GM21737 (cell line): ENCODE data around the gene HINFP.
A peak's percentile ranks its signal among the peaks of the same experiment; 100 is the strongest.
"Not testable (repeated sequence)": the region's sequence is repeated elsewhere in the genome, so short reads cannot be mapped to it uniquely, and the experiment has no call there.

ENCODE experiments used
- ATAC-seq: cut with Tn5 transposase; IDR thresholded peaks from one replicate; pipeline ENCODE4 v1.9.1; 2021; ENCODE audit warnings: mild to moderate bottlenecking, moderate library complexity; ENCODE audit not compliant: unreplicated experiment

Gene HINFP

GRCh38 chr11:119154178-119154577, 32.8 kb downstream of the HINFP start:
- ATAC-seq = no peak

- ATAC-seq = no peak
Observed at GRCh38 chr11:119155733-119156492, 34.5 kb downstream of the HINFP start.

DNA sequence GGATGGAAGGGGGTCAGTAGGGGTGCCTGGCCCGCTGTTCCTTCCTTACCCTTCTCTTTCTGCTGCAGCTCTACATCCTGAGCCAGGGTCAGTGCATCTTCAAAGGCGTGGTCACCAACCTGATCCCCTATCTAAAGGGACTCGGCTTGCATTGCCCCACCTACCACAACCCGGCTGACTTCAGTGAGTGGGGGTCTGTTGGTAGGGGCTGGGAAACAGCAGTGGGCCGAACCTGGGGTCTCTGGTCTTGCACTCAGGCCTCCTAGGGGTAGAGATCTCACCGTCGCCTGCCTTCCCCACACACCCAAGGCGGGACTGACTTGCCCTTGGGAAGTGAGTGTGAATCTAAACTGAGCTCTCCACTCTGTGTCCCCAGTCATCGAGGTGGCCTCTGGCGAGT, 35.1 kb downstream of the HINFP start:
- ATAC-seq = no peak

DNA sequence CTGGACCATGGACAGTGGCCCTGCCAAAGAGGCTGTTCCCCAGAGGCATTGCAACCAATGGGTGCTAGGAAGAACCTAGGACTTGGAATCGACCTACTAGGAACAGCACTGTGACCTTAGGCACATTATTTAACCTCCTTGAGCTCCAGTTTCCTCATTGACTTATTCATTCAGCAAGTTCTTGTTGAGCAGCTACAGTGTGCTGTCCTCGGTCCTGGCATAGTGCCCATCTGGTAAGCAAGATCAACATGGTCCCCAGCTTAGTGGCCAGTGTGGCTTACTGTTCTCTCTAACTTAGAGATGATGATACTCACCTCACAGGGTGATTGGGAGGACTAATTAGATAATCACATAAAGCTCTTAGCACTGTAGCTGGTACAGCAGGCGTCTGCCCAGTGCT, 35.7 kb downstream of the HINFP start:
- no peak for ATAC-seq

DNA sequence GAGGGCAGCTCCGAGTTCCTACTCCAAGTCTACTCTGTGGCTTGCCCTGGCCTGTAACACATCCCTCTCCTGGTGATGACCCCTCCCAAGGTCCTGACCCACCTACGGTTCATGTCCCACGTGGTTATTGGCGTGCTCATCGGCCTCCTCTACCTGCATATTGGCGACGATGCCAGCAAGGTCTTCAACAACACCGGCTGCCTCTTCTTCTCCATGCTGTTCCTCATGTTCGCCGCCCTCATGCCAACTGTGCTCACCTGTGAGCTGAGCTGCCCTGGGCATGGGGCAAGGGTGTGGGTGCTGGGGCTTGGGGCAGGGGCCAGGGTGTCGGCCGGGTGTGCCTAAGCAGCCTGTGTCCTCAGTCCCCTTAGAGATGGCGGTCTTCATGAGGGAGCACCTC, 37.1 kb downstream of the HINFP start:
- ATAC-seq = no peak

DNA sequence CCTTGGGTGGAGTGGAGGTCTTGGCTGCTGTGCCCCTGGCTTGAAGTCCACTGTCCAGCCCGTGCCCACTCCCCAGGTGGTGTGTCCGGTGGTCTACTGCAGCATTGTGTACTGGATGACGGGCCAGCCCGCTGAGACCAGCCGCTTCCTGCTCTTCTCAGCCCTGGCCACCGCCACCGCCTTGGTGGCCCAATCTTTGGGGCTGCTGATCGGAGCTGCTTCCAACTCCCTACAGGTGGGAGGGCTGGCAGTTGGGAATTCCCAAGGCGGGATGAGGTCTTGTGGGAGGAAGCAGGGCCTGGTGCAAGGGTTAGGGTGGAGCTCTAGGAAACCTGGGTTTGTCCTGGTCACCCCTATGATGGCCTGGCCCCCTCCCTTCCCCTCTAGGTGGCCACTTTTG, 38.8 kb downstream of the HINFP start:
- ATAC-seq = no peak

- no peak for ATAC-seq
Observed at GRCh38 chr11:119161871-119162270, 40.5 kb downstream of the HINFP start.

DNA sequence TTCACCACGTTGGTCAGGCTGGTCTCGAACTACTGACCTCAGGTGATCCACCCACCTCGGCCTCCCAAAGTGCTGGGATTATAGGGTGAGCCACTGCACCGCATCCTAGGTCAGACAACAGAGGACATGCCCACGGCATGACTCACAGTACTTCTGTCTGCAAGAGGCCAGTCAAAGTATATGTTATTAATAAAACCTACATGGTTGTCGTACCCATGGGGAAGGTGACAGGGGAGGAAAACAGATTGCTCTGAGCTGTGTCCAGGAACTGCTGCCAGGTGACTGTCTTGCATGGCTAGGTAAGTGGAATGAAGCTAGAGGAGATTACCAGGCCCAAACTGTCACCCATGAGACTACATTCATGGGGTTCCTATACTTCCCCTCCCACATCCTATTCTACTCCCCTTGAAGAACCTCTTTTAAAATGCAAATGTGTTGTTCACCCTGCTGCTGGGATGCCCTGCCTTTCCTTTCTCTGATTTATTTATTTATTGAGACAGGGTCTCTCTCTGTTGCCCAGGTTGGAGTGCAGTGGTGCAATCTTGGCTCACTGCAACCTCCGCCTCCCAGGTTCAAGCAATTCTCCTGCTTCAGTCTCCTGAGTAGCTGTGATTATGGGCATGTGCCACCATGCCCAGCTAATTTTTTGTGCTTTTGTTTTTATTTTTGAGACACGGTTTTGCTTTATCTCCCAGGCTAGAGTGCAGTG, 45.1 kb downstream of the HINFP start:
- no peak for ATAC-seq

DNA sequence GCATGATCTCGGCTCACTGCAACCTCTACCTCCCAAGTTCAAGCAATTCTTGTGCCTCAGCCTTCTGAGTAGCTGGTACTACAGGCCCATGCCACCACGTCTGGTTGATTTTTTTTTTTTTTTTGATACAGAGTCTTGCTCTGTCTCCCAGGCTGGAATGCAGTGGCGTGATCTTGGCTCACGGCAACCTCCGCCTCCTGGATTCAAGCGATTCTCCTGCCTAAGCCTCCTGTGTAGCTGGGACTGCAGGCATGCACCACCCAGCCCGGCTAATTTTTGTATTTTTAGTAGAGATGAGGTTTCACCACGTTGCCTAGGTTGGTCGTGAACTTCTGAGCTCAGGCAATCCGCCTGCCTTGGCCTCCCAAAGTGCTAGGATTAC, 45.7 kb downstream of the HINFP start:
- ATAC-seq = not testable (repeated sequence)

GRCh38 chr11:119167933-119168332, 46.6 kb downstream of the HINFP start:
- no peak for ATAC-seq

GRCh38 chr11:119168471-119169281, 47.3 kb downstream of the HINFP start, which contains the start of gene NLRX1:
Gene NLRX1, plus strand, starts transcription at chr11:119168725. Its CDS starts 2,679 bp downstream, at chr11:119171404.
- ATAC-seq = peak; percentile 87

- peak; percentile 24 for ATAC-seq
Observed at GRCh38 chr11:119169282-119169719, 47.9 kb downstream of the HINFP start.

GRCh38 chr11:119172513-119172912, 51.1 kb downstream of the HINFP start:
- ATAC-seq = no peak

DNA sequence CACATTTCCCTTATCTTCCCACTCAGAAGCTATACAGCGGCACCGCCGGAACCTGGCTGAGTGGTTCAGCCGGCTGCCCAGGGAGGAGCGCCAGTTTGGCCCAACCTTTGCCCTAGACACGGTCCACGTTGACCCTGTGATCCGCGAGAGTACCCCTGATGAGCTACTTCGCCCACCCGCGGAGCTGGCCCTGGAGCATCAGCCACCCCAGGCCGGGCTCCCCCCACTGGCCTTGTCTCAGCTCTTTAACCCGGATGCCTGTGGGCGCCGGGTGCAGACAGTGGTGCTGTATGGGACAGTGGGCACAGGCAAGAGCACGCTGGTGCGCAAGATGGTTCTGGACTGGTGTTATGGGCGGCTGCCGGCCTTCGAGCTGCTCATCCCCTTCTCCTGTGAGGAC, 52.1 kb downstream of the HINFP start:
- no peak for ATAC-seq

GRCh38 chr11:119175493-119176077, 54.2 kb downstream of the HINFP start:
- no peak for ATAC-seq

DNA sequence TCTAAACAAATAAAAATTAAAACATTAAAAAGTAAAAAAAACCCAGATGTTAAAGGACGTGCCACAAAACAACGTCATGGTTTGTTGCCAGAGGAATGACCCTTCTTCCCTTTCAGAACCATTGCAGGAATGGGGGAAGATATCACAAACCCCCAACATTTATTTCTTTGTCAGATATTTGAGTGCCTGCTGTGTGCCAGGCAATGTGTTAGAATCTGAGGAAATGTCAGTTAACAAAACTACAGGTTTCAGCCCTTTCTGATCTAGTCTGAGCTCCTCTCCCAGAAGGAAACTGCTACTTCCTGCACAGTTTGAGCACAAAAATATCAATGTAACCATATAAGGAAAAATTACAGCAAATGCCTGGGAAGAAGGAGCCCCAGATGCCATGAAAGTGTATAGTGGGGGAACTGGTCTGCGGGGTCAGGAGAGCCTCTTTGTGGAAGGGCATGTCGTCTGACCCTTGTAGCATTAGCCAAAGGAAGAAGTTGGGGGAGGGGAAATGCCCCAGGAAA, 56.8 kb downstream of the HINFP start:
- ATAC-seq = no peak

DNA sequence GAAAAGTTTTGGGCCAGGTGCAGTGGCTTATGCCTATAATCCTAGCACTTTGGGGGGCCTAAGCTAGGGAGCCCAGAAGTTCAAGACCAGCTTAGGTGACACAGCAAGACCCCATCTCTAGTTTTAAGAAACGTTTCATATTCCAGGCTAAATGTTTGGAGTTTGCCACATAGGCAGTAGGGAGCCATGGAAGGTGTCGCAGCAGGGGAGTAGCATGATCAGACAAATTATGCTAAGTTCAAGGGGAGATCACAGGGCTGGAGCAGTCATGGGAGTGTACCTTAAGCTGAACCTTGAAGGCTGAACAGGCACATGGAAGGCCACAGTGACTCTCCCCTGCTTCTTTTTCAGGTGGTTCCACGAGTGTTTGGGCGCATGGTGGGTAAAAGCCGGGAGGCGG, 58.0 kb downstream of the HINFP start:
- ATAC-seq = no peak

DNA sequence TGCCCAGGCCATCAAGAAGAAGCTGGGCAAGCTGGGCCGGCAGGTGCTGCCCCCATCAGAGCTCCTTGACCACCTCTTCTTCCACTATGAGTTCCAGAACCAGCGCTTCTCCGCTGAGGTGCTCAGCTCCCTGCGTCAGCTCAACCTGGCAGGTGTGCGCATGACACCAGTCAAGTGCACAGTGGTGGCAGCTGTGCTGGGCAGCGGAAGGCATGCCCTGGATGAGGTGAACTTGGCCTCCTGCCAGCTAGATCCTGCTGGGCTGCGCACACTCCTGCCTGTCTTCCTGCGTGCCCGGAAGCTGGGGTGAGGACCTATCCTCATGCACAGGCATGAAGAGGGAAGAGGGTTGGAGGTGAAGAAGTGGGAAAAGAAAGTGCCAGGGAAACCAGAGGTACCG, 58.6 kb downstream of the HINFP start:
- ATAC-seq = no peak

DNA sequence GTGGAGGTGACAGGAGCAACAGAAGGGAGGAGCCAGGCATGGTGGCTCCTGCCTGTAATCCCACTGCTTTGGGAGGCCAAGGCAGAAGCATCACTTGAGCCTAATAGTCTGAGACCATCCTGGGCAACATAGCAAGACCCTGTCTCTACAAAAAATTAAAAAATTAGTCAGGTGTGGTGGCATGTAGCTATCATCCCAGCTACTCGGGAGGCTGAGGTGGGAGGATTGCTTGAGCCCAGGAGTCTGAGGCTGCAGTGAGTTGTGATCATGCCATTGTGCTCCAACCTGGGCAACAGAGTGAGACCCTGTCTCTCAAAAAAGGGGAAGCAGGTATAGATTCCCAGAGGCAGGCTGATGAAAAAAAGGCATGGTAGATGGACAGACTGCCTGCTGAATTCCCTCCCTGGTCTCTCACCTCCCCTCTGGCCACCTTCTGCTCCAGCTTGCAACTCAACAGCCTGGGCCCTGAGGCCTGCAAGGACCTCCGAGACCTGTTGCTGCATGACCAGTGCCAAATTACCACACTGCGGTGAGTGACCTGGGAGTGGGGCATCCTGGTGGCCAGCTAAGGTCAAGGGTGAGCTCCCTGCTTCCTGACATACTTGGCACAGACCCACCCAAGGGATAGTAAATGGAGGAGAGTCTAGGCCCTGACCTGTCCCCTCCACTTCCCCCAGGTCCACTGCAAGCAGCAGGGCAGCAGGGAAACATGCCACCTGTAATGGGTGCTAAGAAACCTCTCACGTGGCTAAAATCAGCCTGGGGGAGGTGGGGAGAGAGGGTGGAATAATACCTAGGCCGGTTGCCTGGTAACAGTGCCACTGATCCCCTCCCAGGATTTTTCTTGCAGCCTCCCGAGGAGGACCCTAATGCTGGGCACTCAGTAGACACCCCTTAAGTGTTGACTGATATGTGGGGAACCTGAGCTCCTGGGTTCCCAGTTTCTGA, 59.6 kb downstream of the HINFP start:
- ATAC-seq = no peak
